ENCODE data around the gene SV2C.
A peak's percentile ranks its signal among the peaks of the same experiment; 100 is the strongest.

Gene SV2C

DNA sequence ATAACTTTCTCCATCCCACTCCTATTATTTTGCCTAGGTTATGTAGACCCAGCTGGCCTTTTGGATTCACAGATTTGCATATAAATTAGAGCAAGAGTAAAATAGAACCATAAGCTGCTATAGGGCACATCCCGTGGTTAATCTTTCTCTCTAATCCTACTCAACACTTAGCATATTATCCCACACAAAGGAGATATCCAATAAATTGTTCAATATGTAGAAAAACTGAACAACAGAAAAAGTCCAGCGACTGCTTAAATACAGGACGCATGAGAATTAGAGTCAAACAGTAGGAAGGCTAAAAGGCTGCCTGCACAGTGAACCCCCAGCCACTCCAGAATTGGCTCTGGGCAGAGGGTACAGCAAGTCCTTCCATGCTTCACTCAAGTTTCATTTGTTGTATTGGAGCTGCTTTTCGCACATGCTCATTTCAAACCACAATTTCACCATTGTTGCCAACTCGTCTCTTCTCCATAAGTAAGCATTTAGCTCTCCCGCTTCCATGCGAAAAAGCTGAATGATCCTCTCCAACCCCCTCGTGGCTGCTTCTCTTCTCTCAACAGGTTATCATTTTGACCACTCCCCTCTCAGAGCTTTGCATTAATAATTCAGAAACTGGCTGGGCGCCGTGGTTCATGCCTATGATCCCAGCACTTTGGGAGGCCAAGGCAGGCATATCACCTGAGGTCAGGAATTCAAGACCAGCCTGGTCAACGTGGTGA is 305.8 kb downstream of the SV2C start:
- DNase-seq, result no peak

DNA sequence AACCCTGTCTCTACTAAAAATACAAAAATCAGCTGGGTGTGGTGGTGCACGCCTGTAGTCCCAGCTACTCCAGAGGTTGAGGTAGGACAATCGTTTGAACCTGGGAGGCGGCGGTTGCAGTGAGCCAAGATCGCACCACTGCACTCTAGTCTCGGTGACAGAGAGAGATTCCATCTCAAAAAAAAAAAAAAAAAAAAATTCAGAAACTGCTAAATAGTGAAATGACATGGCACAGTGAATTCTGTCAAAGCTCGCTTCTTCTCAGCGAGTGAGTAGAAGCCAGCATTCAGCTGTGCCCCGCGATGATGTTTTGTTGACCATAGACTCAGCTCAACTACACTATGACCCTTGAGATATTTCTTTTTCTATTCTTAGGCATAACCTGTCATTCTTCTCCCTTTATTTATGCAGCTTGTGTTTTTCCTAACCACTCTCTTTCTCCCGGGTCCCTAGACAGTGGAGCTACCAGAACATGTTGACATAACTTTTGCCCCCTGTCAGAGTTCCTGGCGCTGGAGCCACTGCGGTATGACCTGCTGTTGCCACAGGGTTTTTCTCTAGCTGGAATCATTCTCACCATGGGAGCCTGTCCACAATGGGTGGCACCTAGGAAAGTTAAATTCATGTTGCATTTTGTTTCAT is 306.5 kb downstream of the SV2C start:
- DNase-seq, result no peak

DNA sequence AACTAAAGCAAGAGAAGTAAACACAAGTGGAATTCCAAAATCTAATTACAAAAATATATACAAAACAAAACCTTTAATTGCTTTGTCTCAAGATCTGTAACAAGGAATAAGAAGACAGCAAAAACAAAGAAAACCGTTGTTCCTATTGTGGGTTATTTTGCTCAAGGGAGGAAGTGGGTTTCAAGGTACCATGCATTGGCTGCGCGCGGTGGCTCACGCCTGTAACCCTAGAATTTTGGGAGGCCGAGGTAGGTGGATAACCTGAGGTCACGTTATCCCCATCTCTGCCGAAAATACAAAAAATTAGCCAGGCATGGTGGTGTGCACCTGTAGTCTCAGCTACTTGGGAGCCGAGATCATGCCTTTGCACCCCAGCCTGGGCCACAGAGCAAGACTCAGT is 307.8 kb downstream of the SV2C start:
- DNase-seq, result no peak

DNA sequence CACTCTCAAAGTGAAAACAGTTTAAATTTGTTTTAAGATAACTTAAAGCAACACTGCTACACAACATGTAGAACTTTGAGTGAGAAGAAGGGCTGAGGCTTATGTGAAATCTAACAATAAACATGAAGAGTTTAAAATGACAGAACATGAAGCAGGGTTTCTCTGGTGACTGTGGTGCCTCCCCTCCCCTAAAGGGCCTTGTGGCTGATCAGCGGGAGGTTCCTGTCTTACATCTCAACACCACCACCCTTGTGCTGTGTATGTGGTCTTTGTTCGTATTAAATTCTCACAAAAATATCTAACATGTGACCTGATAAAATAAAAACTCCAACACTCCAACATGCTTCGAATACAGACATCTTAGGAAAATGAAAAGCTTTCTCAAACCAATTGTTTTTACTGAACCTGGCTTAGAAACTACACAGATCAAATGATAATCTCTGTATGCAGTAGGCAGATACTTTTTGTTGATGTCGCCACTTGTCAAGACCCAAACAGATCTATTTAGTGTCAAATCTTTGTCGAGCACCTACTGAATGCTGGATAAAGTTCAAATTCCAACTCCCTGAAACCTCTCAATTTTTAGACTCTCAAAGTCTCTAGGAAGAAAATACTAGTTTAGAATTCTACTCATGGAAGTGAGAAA is 310.0 kb downstream of the SV2C start:
- no peak for DNase-seq

DNA sequence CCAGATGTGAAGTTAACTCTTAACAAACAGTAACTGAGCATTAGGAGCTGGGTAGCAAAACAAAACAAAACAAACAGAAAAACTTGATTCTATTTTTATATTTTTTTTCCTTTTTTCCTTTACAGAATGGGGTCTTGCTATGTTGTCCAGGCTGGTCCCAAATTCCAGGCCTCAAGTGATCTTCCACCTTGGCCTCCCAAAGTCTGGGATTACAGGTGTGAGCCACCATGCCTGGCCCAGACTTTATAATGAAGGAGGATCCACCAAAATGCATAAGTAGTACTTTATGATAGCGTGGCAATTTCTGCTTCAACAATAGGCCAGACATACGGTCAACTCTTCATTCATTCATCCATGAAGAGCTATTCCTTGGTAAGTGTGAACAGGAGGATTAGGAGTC is 314.0 kb downstream of the SV2C start:
- DNase-seq, result no peak

DNA sequence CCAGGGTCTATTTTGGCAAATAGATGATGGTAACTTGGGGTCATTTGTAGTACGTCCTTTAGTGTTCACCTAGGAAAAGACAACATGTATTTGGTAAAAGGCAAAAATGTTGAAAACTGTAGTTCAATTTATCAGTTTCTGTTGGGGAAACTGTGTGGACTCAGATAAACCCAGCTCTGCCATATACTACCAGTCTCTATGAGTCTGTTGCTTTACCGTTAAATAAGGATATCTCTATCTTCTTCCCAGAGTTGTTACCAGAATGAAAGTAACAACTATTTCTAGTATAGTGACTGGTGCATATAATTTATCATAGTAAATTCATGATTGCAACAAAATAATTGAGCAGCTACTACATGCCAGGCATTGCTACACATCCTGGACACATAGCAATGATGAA is 316.1 kb downstream of the SV2C start:
- no peak for DNase-seq

DNA sequence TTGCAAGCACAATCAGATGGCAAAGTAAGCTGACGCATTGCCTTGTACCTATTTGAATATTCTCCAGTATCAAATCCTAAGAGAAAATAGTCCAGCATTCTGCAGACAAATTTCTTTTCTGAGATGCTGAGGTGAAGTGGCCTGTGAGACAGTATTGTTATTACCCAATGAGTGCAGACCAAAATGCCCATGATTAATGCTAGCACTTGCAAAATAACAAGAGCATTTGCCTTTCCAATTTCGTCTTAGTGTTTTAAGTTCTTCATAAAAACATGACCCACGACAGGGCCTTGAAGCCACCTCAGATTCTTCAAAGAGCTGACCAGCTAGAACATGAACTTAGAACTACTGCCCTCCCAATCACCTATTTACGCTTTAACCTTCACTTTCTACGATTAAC is 317.3 kb downstream of the SV2C start:
- DNase-seq, result no peak

DNA sequence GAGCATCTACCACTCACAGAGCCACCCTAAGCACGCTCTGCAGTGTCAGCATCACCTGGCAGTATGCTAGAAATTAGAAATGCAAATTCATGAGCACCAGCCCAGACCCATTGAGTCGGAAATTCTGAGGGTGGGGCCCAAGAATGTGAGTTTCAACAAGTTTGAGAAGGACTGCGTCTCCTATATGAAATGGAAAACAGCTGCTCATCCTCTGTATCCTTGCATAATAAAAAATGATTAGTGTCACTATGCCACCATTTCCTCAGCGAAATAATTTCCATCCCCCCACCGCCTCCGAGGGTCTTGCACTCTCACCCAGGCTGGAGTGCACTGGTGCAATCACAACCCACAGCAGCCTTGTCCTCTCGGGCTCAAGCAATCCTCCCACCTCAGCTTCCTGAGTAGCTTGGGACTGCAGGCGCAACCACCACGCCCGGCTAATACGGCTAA is 318.6 kb downstream of the SV2C start:
- no peak for DNase-seq

DNA sequence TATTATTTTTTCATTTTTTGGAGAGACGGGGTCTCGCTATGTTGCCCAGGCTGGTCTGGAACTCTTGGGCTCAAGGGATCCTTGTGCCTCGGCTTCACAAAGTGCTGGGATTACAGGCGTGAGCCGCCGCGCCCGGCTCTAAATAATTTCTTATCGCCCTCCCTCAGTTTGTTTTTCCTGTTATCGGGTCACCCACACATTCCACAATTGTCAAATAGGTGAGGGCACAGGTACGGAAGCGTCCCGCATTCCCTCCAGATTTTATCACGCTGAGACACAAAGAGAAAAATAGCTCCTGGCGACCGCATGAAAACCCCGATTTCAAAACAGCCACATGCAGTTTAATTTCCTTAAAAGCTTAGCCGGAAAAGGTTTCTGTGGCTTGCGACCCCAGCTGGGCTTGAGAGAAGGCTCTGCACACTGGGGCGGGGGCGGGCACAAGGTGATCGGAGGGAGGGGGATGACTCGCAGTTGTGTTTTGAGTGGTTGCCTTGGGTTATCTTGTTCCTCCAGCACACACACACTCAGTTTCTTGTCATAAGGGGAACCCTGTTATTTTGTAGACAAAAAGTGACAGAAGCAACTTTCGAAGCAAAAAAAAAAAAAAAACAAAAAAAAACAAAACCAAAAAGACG is 319.2 kb downstream of the SV2C start:
- DNase-seq, result no peak

DNA sequence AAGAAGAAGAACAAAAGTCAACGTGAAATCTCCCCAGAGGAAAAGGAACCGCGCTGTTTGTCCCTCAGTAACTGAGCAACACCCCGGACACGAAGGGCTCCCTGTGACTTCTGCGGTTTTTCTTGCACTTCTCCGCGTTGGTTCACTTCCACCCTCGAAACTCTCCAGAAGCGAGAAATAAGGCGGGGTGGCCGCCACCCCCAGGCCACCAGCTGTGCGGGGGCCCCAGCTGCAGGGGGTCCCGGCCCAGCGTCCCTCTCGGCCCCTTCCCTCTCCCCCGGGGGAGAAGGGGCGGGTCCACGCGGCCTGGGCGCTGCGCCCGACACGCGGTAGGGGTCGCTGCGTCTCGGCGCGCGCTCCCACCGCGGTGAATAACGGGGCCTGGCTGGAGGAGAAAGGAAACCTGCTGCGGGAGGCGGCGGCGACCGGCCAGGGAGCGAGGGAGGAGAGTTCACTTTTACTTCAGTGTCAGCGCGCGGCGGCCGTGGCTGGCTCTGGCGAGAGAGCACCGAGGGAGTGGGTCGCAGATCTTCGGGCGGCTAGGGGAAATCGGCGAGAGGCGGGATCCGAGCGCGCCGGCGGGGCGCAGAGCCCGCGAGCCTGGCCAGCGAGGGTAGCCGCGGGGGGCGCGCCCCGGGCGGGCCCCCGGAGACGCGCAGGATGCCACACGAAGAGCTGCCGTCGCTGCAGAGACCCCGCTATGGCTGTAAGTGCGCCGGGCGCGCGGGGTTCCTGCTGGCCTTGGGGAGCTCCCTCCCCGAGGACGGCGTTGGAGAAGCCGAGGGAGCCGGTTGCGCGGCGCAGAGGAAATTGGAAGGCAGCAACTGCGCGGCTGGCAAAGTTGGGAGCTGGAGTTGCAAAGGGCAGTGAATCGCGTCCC is 319.9 kb downstream of the SV2C start, which contains the start of gene IQGAP2:
Gene IQGAP2 (plus strand): TSS at position 400 of the 880 bp plus-strand sequence. CDS start 261 bp downstream, at position 661.
- DNase-seq, result peak; percentile 37
